Measurements from ENCODE around the gene ACACA.

DNA sequence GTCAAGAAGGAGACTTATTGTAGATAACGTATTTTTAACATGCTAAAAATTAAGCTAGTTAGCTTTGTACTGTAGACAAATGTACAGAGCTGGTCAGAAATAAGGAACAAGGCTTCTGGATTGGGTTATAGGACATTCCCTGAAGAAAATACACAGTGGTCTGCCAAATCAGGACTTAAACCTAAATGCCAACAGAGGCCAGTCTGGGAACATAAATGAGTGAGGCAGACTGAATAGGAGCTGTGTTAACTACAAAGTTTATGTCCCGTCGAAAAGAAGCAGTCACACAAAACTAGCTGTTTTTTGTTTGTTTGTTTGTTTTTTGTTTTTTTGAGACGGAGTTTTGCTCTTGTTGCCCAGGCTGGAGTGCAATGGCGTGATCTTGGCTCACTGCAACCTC lies 151.2 kb downstream of the ACACA start:
- TF ChIP-seq, protein P1, sequence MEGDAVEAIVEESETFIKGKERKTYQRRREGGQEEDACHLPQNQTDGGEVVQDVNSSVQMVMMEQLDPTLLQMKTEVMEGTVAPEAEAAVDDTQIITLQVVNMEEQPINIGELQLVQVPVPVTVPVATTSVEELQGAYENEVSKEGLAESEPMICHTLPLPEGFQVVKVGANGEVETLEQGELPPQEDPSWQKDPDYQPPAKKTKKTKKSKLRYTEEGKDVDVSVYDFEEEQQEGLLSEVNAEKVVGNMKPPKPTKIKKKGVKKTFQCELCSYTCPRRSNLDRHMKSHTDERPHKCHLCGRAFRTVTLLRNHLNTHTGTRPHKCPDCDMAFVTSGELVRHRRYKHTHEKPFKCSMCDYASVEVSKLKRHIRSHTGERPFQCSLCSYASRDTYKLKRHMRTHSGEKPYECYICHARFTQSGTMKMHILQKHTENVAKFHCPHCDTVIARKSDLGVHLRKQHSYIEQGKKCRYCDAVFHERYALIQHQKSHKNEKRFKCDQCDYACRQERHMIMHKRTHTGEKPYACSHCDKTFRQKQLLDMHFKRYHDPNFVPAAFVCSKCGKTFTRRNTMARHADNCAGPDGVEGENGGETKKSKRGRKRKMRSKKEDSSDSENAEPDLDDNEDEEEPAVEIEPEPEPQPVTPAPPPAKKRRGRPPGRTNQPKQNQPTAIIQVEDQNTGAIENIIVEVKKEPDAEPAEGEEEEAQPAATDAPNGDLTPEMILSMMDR (IDR thresholded peaks at IDR 0.05), result no peak
- no peak for TF ChIP-seq POLR2A (IDR thresholded peaks at IDR 0.05)

All from tibial nerve (tissue), 3 donors.